Measurements from ENCODE around the gene FSTL4. TPM values are rescaled to one million over a fixed set of nuclear protein-coding genes. Genes with fewer than 3 reads are reported as not detected.

FSTL4 gene
- polyA plus RNA-seq, 1 donor from 2014 or later, result 0.57 TPM

DNA sequence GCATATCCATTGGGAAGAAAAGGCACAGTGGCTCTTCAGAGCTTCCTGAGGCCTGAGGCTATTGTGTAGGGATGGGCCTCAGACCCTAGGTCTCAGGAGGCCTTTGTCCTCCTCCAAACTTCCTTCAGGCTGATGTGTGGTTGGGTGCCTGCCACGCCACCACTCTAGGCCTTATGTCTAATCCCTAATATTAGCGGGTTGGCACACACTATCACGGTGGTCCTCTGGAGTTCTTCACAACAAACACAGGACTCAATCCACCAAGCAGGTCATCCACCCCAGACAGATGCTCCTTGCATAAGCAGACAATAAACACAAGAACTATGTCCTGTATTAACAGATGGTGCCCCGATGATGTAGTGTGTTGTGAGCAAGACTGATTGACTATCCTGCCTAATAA is 31.0 kb upstream of the FSTL4 start:
- Histone ChIP-seq H3K79me2 (replicated peaks; ENCODE audit: insufficient read depth, low read length) (no peaks in the 10 kb centered on the region), H3K36me3 (ENCODE audit: insufficient read depth, low read length) (no peaks in the 10 kb centered on the region), H3F3A (ENCODE audit: insufficient read depth, low read length, poor library complexity, severe bottlenecking) (no peaks in the 10 kb centered on the region), H3K27ac (ENCODE audit: low read length) (no peak overlapping the region), H3K27me3 (ENCODE audit: insufficient read depth, low read depth, low read length) (no peaks in the 10 kb centered on the region), H3K9me3 (ENCODE audit: low read length) (no peaks in the 10 kb centered on the region), H3K4me2 (ENCODE audit: low read length) (no peak overlapping the region), H3K4me3 (ENCODE audit: low read length) (no peak overlapping the region), H3K9me2 (ENCODE audit: insufficient read depth, low read length) (no peaks in the 10 kb centered on the region), H3K9ac (ENCODE audit: low read length) (no peak overlapping the region), H2AFZ (ENCODE audit: low read depth, low read length) (no peak overlapping the region), H4K20me1 (ENCODE audit: insufficient read depth) (no peaks in the 10 kb centered on the region)
- TF ChIP-seq TAF1 (IDR thresholded peaks at IDR 0.05; ENCODE audit: low read depth) (no peak), MXI1 (conservative IDR thresholded peaks at IDR 0.05; ENCODE audit: poor library complexity, severe bottlenecking) (no peak), POLR2AphosphoS5 (IDR thresholded peaks at IDR 0.05) (no peak), RAD21 (conservative IDR thresholded peaks at IDR 0.05) (no peak), EZH2 (IDR thresholded peaks at IDR 0.05; ENCODE audit: borderline replicate concordance, insufficient read depth, low read length, poor library complexity, severe bottlenecking) (no peak), EP300 (conservative IDR thresholded peaks at IDR 0.05; ENCODE audit: poor library complexity, severe bottlenecking) (no peak), SMC3 (conservative IDR thresholded peaks at IDR 0.05; ENCODE audit: poor library complexity) (no peak)
- TF ChIP-seq, protein P1, sequence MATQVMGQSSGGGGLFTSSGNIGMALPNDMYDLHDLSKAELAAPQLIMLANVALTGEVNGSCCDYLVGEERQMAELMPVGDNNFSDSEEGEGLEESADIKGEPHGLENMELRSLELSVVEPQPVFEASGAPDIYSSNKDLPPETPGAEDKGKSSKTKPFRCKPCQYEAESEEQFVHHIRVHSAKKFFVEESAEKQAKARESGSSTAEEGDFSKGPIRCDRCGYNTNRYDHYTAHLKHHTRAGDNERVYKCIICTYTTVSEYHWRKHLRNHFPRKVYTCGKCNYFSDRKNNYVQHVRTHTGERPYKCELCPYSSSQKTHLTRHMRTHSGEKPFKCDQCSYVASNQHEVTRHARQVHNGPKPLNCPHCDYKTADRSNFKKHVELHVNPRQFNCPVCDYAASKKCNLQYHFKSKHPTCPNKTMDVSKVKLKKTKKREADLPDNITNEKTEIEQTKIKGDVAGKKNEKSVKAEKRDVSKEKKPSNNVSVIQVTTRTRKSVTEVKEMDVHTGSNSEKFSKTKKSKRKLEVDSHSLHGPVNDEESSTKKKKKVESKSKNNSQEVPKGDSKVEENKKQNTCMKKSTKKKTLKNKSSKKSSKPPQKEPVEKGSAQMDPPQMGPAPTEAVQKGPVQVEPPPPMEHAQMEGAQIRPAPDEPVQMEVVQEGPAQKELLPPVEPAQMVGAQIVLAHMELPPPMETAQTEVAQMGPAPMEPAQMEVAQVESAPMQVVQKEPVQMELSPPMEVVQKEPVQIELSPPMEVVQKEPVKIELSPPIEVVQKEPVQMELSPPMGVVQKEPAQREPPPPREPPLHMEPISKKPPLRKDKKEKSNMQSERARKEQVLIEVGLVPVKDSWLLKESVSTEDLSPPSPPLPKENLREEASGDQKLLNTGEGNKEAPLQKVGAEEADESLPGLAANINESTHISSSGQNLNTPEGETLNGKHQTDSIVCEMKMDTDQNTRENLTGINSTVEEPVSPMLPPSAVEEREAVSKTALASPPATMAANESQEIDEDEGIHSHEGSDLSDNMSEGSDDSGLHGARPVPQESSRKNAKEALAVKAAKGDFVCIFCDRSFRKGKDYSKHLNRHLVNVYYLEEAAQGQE (IDR thresholded peaks at IDR 0.05; ENCODE audit: borderline replicate concordance), result no peak
- TF ChIP-seq, protein P2, sequence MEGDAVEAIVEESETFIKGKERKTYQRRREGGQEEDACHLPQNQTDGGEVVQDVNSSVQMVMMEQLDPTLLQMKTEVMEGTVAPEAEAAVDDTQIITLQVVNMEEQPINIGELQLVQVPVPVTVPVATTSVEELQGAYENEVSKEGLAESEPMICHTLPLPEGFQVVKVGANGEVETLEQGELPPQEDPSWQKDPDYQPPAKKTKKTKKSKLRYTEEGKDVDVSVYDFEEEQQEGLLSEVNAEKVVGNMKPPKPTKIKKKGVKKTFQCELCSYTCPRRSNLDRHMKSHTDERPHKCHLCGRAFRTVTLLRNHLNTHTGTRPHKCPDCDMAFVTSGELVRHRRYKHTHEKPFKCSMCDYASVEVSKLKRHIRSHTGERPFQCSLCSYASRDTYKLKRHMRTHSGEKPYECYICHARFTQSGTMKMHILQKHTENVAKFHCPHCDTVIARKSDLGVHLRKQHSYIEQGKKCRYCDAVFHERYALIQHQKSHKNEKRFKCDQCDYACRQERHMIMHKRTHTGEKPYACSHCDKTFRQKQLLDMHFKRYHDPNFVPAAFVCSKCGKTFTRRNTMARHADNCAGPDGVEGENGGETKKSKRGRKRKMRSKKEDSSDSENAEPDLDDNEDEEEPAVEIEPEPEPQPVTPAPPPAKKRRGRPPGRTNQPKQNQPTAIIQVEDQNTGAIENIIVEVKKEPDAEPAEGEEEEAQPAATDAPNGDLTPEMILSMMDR (IDR thresholded peaks at IDR 0.05; ENCODE audit: poor library complexity, severe bottlenecking), result no peak

GRCh38 chr5:133642153-133642722 is 29.9 kb upstream of the FSTL4 start:
- no peak overlapping the region for H3K4me2 ChIP-seq (ENCODE audit: low read length)
- no peak overlapping the region for H3K9ac ChIP-seq (ENCODE audit: low read length)
- TF ChIP-seq RAD21 (conservative IDR thresholded peaks at IDR 0.05) (no peak), EZH2 (IDR thresholded peaks at IDR 0.05; ENCODE audit: borderline replicate concordance, insufficient read depth, low read length, poor library complexity, severe bottlenecking) (no peak), EP300 (conservative IDR thresholded peaks at IDR 0.05; ENCODE audit: poor library complexity, severe bottlenecking) (no peak), SMC3 (conservative IDR thresholded peaks at IDR 0.05; ENCODE audit: poor library complexity) (no peak)
- TF ChIP-seq, protein P2 (IDR thresholded peaks at IDR 0.05; ENCODE audit: poor library complexity, severe bottlenecking), result no peak
- H3K27me3 ChIP-seq (ENCODE audit: insufficient read depth, low read depth, low read length), result no peaks in the 10 kb centered on the region
- no peaks in the 10 kb centered on the region for H3K79me2 ChIP-seq (replicated peaks; ENCODE audit: insufficient read depth, low read length)
- H3K9me3 ChIP-seq (ENCODE audit: low read length), result no peaks in the 10 kb centered on the region
- H3F3A ChIP-seq (ENCODE audit: insufficient read depth, low read length, poor library complexity, severe bottlenecking), result no peaks in the 10 kb centered on the region
- H2AFZ ChIP-seq (ENCODE audit: low read depth, low read length), result no peak overlapping the region
- H4K20me1 ChIP-seq (ENCODE audit: insufficient read depth), result no peaks in the 10 kb centered on the region
- H3K9me2 ChIP-seq (ENCODE audit: insufficient read depth, low read length), result no peaks in the 10 kb centered on the region
- H3K27ac ChIP-seq (ENCODE audit: low read length), result no peak overlapping the region
- no peaks in the 10 kb centered on the region for H3K36me3 ChIP-seq (ENCODE audit: insufficient read depth, low read length)
- H3K4me3 ChIP-seq (ENCODE audit: low read length), result no peak overlapping the region

Data from neural cell (in vitro differentiated cells).